ENCODE data around the gene RGS9.

RGS9 gene

GRCh38 chr17:65123757-65124675 lies 13.2 kb upstream of the RGS9 start:
- no peak overlapping the region; the same call in 1 of the 2 replicates for H3K4me3 ChIP-seq (ENCODE audit: low read length)
- DNase-seq (ENCODE audit: low read depth) = peak; percentile 65

GRCh38 chr17:65130832-65131231 lies 6.3 kb upstream of the RGS9 start:
- DNase-seq (ENCODE audit: low read depth) = no peak
- TF ChIP-seq CTCF (conservative IDR thresholded peaks at IDR 0.05; ENCODE audit: low read length) = no peak
- no peak overlapping the region for H3K4me3 ChIP-seq (ENCODE audit: low read length)

More at GRCh38 chr17:65123757-65124675, 13.2 kb upstream of the RGS9 start:
- no peak for TF ChIP-seq CTCF (conservative IDR thresholded peaks at IDR 0.05; ENCODE audit: low read length)

GRCh38 chr17:65131240-65131639 lies 5.9 kb upstream of the RGS9 start:
- no peak overlapping the region for H3K4me3 ChIP-seq (ENCODE audit: low read length)
- no peak for DNase-seq (ENCODE audit: low read depth)
- TF ChIP-seq CTCF (conservative IDR thresholded peaks at IDR 0.05; ENCODE audit: low read length) = no peak

GRCh38 chr17:65131946-65132345 lies 5.2 kb upstream of the RGS9 start:
- no peak for TF ChIP-seq CTCF (conservative IDR thresholded peaks at IDR 0.05; ENCODE audit: low read length)
- peak; percentile 82 for DNase-seq (ENCODE audit: low read depth)
- H3K4me3 ChIP-seq (ENCODE audit: low read length) = no peak overlapping the region

GRCh38 chr17:65134035-65134434 lies 3.1 kb upstream of the RGS9 start:
- no peak for DNase-seq (ENCODE audit: low read depth)
- no peak for TF ChIP-seq CTCF (conservative IDR thresholded peaks at IDR 0.05; ENCODE audit: low read length)
- H3K4me3 ChIP-seq (ENCODE audit: low read length) = no peak overlapping the region

- DNase-seq (ENCODE audit: low read depth) = no peak
- no peak for TF ChIP-seq CTCF (conservative IDR thresholded peaks at IDR 0.05; ENCODE audit: low read length)
- no peak overlapping the region for H3K4me3 ChIP-seq (ENCODE audit: low read length)
Observed at GRCh38 chr17:65139101-65139764, 2.1 kb downstream of the RGS9 start.
